ENCODE measurements around the gene CYLD.

DNA sequence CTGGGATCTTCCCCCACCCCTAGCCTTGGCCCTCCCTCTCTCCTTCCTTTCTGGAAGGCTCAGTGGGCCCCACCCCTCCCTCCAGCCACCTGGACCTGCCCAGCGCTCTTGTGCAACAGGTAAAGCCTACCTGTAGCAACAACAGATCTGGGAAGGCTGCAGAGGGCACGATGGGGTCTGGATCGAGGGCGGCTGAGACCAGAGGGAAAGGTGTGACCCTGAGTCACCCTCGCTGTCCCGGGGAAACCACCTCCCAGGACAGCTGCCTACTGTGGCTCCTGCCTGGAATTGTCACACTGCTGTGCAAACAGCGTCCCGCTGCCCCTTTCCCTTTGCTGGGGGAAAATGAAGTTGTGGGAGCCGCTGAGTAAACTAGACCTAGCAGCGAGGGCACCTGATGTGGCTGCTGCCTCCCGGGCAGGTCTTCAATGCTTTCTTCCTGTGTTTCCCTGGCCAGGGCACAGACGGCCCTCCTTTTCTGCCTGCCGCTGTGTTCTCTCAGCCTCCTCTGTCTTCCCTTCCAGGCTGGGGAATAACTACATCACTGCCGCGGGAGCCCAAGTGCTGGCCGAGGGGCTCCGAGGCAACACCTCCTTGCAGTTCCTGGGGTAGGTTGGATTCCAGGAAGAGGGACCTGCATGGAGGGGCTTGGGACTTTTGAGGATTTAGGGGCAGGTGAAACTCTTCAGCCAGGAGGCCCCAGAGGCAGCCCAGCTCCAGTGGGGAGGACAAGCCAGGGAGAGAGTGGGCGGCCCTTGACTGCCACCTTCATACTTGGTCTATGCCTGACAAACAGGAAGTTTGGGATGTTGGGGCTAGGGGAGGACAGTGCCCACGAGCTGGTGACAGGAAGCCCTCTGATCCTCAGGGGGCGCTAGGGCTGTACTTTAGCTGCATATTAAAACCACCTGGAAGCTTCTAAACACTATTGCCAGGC, 22.2 kb upstream of the CYLD start:
- no peak for TF ChIP-seq POLR2A (IDR thresholded peaks at IDR 0.05)
- TF ChIP-seq CTCF (IDR thresholded peaks at IDR 0.05) = no peak
- no peak for TF ChIP-seq POLR2AphosphoS5 (IDR thresholded peaks at IDR 0.05)
- no peak for TF ChIP-seq EP300 (IDR thresholded peaks at IDR 0.05)
